NCI-H748 (cell line): ENCODE data around the gene ORM2.

ENCODE experiments used
- DNase-seq: peaks from one replicate; lab custom pipeline; 2025; ENCODE audit not compliant: unreplicated experiment; lab: John Stamatoyannopoulos, UW

Gene ORM2

GRCh38 chr9:114348261-114348905, 18.7 kb downstream of the ORM2 start:
- DNase-seq, result no peak

- DNase-seq, result no peak
Observed at GRCh38 chr9:114348906-114349482, 19.3 kb downstream of the ORM2 start.

- no peak for DNase-seq
Observed at GRCh38 chr9:114349713-114350480, 20.2 kb downstream of the ORM2 start.

- DNase-seq, result no peak
Observed at GRCh38 chr9:114350636-114351401, 21.1 kb downstream of the ORM2 start.

- DNase-seq, result no peak
Observed at GRCh38 chr9:114351932-114352331, 22.3 kb downstream of the ORM2 start.

GRCh38 chr9:114355821-114356220, 26.2 kb downstream of the ORM2 start:
- DNase-seq, result no peak

- DNase-seq, result no peak
Observed at GRCh38 chr9:114356792-114357191, 27.1 kb downstream of the ORM2 start.

GRCh38 chr9:114357360-114357759, 27.7 kb downstream of the ORM2 start:
- DNase-seq, result no peak

GRCh38 chr9:114357911-114358328, 28.3 kb downstream of the ORM2 start:
- no peak for DNase-seq

- no peak for DNase-seq
Observed at GRCh38 chr9:114359801-114360200, 30.1 kb downstream of the ORM2 start.

- DNase-seq, result no peak
Observed at GRCh38 chr9:114361542-114361941, 31.9 kb downstream of the ORM2 start.

GRCh38 chr9:114362394-114362793, 32.7 kb downstream of the ORM2 start:
- DNase-seq, result no peak

GRCh38 chr9:114363424-114363823, 33.8 kb downstream of the ORM2 start:
- no peak for DNase-seq

GRCh38 chr9:114364134-114365041, 34.7 kb downstream of the ORM2 start:
- DNase-seq, result no peak

GRCh38 chr9:114365194-114365593, 35.5 kb downstream of the ORM2 start:
- DNase-seq, result no peak

- DNase-seq, result no peak
Observed at GRCh38 chr9:114366334-114367128, 36.9 kb downstream of the ORM2 start.

- DNase-seq, result no peak
Observed at GRCh38 chr9:114367366-114367765, 37.7 kb downstream of the ORM2 start.

- DNase-seq, result no peak
Observed at GRCh38 chr9:114367772-114368569, 38.3 kb downstream of the ORM2 start.
